Testis (tissue), 2 donors: ENCODE data around the gene CEP72.
"Not testable (repeated sequence)": the region's sequence is repeated elsewhere in the genome, so short reads cannot be mapped to it uniquely, and the experiment has no call there.

Experiments
- POLR2A ChIP-seq: fragments of 450-650 bp; IDR thresholded peaks from one replicate; pipeline ENCODE4 v1.6.1; 2017; ENCODE audit warnings: antibody characterized with exemption, mild to moderate bottlenecking, moderate library complexity
- TF ChIP-seq, protein P1 (sequence below), 3 experiments: fragments of 450-650 bp in 2 of 3; fragments of 200-600 bp in 1 of 3; sonication (generic) in 1 of 3; IDR thresholded peaks; one replicate each; pipeline ENCODE4 v1.5.1; 2016 to 2019; ENCODE audit warnings: antibody characterized with exemption in 3 of 3, mild to moderate bottlenecking in 2 of 3, moderate library complexity in 1 of 3

DNA sequence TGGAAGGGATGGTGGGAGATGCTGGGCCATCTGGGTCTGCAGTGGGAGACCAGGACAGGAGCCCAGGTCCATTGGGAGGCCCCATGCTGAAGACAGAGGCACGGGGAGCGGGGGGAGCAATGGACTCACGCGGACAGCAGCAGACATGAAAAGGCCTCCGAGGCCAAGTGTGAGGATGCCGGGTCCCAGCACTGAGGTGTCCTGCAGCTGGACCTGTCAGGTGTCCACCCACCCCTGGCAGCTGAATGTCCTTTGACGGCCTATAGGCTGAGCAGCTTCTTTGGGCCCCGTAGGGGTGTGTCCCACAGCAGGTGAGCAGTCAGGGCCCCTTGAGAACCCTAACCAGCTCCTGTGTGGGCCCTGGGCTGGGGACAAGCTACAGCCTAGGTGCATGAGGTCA lies 84.1 kb downstream of the CEP72 start:
- TF ChIP-seq, protein P1, sequence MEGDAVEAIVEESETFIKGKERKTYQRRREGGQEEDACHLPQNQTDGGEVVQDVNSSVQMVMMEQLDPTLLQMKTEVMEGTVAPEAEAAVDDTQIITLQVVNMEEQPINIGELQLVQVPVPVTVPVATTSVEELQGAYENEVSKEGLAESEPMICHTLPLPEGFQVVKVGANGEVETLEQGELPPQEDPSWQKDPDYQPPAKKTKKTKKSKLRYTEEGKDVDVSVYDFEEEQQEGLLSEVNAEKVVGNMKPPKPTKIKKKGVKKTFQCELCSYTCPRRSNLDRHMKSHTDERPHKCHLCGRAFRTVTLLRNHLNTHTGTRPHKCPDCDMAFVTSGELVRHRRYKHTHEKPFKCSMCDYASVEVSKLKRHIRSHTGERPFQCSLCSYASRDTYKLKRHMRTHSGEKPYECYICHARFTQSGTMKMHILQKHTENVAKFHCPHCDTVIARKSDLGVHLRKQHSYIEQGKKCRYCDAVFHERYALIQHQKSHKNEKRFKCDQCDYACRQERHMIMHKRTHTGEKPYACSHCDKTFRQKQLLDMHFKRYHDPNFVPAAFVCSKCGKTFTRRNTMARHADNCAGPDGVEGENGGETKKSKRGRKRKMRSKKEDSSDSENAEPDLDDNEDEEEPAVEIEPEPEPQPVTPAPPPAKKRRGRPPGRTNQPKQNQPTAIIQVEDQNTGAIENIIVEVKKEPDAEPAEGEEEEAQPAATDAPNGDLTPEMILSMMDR (IDR thresholded peaks at IDR 0.05): not testable (repeated sequence)
- TF ChIP-seq POLR2A: not testable (repeated sequence)
